GM18498 (cell line): ENCODE results near the gene OR14J1.
"Not testable (repeated sequence)": the region's sequence is repeated elsewhere in the genome, so short reads cannot be mapped to it uniquely, and the experiment has no call there.

Source experiments
- ATAC-seq: cut with Tn5 transposase; IDR thresholded peaks from one replicate; pipeline ENCODE4 v1.9.1; 2021; ENCODE audit warnings: mild to moderate bottlenecking, moderate library complexity; ENCODE audit not compliant: unreplicated experiment

Gene OR14J1

DNA sequence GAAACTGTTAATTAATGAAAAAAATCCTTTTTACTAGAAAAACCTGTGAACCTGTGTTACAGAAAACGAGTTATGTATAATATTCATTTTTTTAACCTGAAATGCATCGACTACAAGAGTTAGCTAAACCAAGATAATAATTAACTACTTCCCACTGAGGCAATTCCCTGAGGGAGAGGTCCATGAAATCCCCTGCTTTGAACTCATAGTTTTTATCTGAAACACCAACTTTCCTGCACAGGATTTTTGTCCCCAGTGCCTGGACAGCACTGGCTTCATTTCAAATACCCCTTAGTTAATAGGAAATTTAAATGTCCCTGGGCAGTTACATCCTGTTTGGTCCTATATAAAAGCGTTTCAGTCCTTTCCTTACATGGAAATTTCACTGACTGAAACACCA is at the start of gene OR14J1:
Gene OR14J1 (plus strand): TSS at position 386 of the 400 bp plus-strand sequence. CDS start 4,989 bp downstream, outside the sequence.
- ATAC-seq = no peak

DNA sequence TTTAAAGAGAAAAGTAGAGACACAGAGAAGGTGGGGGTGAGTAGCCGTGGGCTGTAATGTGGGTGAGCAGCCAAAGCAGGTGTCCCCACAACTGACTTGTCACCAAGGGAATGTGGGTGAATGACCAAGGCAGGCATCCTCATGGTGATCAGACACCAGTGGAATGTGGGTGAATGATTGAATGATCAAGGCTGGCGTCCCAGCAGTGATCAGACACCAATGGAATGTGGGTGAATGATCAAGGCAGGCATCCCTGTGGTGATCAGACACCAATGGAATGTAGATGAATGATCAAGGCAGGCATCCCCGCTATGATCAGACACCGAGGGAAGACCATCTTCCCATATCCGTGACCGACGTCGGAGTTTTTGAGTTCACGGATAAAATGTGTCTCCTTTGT is 49.8 kb upstream of the OR14J1 start:
- ATAC-seq = no peak

GRCh38 chr6:29255530-29255929 is 46.0 kb upstream of the OR14J1 start:
- ATAC-seq = no peak

DNA sequence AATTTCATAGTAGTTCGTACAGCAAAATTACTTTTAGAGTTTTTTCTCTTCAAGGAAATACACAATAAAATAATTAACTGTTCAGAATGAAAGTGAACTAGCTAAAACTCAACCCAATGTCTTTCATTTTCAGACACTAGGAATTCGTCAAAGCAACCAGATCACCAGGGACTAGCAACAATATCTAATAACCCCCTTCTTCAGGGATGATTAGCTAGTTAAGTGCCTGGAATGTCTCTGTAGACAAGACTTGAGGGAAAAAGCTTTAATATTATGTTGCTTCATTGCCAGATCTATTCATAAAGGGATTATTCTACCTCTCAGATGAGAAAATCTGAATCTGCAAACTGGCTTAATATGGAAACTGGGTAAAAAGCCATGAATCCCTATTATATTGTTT is 41.8 kb upstream of the OR14J1 start:
- ATAC-seq = no peak

DNA sequence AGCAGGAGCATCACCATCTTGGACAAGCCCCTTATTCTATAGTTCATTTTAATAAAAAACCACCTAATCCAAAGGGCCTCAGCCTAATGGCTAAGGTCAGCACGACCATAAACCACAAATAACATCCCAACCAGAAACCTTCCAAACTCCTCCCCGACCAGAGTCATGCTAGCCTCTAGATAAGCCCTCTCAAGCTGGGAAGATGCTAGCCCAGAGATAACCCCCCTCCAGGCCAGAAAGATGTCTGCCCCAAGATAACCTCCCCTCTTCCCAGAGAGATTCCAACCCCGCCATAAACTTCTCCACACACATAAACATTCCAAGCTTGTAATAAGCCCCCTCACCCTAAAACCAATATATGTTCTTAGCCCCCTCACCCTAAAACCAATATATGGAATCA is 38.5 kb upstream of the OR14J1 start:
- ATAC-seq = no peak

DNA sequence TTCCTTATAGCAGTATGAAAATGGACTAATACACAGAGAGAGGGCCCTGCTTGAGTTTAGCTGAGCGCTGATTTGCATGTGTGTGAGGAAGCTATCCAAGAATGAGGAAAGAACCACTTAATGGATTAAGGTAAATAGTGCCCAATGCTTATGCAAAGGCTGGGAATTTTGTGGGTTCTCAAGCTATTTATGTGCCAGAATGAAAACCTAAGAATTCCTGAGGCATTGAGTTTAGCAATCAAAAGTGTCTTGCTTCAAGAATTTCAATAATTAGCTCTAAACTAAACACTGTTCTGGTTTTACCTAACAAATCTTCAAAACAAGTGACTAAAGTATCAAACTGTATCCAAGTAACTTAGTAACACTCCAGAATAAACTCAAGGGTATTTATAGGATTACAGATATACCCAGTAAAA is 7.0 kb upstream of the OR14J1 start:
- ATAC-seq = no peak

DNA sequence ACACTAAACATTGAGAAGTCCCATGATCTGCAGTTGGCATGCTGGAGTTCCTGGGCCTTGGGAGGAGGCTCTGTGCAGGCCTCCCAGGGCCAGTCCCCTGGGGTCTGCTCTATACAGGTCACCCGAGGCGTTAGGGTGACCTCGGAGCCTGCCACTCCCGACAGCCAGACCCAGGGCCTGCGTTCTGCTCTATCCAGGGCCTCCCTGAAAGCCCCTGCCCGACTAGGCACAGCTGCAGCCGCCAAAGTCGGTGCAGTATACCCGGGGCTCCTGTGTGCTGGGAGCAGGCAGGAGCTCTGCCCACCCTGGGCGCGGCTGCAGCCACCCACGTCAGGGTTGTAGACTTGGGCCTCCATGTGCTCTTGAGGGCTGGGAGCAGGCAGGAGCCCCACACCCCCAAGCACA is 6.3 kb upstream of the OR14J1 start:
- no peak for ATAC-seq

GRCh38 chr6:29295623-29296022 is 5.9 kb upstream of the OR14J1 start:
- no peak for ATAC-seq

- no peak for ATAC-seq
These were observed 18.4 kb downstream of the OR14J1 start for GRCh38 chr6:29319931-29320330.

DNA sequence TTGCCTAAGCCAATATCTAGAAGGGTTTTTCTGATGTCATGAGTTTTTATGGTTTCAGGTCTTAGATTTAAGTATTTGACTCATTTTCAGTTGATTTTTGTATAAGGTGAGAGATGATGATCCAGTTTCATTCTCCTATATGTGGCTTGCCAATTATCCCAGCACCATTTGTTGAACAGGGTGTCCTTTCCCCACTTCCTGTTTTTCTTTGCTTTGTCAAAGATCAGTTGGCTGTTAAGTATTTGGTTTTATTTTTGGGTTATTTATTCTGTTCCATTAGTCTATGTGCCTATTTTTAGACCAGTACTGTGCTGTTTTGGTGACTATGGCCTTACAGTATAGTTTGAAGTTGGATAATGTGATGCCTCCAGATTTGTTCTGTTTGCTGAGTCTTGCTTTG is 21.8 kb downstream of the OR14J1 start:
- ATAC-seq = not testable (repeated sequence)

DNA sequence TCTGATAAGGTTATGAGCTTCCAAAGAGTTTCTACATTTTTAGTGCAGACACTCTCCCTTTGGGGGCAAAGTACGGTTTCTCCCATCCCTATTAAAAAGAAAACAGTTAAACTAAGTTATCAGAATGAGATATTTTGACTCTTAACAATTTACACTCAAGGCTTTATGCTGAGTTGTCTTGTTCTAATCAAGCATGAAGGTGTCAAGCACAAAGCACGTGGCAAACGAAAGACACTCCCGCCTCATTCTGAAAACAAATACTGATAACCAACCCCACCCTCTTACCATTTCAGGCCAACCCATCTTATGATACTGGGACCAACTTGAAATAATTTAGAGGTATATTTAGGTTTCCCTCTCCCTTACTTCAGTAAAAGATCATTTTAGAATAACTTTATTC is 24.3 kb downstream of the OR14J1 start:
- no peak for ATAC-seq

GRCh38 chr6:29332676-29333075 is 31.2 kb downstream of the OR14J1 start:
- ATAC-seq = no peak

DNA sequence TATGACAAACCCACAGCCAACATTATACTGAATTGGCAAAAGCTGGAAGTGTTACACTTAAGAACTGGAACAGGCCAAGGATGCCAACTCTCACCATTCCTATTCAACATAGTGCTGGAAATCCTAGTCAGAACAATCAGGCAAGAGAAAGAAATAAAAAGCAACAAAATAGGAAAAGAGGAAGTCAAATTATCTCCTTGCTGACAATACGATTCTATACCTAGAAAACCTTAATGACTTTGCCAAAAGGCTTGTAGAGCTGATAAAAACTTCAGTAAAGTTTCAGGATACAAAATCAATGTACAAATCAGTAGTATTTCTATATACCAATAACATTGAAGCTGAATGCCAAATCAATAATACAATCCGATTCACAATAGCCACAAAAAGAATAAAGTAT is 34.8 kb downstream of the OR14J1 start:
- no peak for ATAC-seq

DNA sequence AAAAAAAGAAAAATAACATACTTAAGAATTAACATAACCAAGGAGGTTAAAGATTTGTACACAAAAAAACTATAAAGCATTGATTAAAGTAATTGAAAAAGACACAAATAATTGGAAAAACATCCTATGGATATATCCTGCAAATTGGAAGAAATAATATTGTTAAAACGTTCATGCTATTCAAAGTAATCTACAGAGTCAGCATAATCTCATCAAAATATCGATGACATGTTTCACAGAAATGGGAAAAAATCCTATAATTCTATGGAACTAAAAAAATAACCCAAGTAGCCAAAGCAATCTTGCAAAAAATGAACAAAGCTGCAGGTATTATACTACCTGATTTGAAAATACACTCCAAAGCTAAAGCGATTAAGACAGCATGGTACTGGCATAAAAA is 43.9 kb downstream of the OR14J1 start:
- ATAC-seq = no peak

DNA sequence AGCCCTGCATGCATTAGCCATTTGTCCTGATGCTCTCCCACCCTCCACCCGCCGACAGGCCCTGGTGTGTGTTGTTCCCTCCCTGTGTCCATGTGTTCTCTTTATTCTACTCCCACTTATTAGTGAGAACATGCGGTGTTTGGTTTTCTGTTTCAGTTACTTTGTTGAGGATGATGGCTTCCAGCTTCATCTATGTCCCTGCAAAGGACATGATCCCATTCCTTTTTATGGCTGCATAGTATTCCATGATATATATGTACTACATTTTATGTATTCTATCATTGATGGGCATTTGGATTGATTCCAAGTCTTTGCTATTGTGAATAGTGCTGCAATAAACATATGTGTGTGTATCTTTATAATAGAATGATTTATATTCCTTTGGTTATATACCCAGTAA is 47.8 kb downstream of the OR14J1 start:
- ATAC-seq = not testable (repeated sequence)

- no peak for ATAC-seq
These were observed 53.5 kb downstream of the OR14J1 start for GRCh38 chr6:29354980-29355379.

- no peak for ATAC-seq
These were observed 54.1 kb downstream of the OR14J1 start for GRCh38 chr6:29355603-29356002.
